CD14-positive monocyte (primary cell): ENCODE measurements around the gene CALR3. TPM values are rescaled to one million over a fixed set of nuclear protein-coding genes. Genes with fewer than 3 reads are reported as not detected.

Source experiments
- DNase-seq, 3 donors: peaks; one replicate each; pipeline ENCODE4 v3.0.0-alpha.2; 2011 to 2022
- H2AFZ ChIP-seq: 2 replicates; pipeline ENCODE4 v1.6.0; 2012; ENCODE audit warnings: mild to moderate bottlenecking, low read depth, low read length, inconsistent platforms; ENCODE audit not compliant: insufficient read depth, poor library complexity, severe bottlenecking
- H3K27ac ChIP-seq, 2 donors: 1 replicate in 1 of 2; 2 replicates in 1 of 2; pipeline ENCODE4 v1.5.1; 2012 to 2013; ENCODE audit warnings: low read length in 2 of 2, control low read depth in 1 of 2, inconsistent platforms in 1 of 2, low read depth in 1 of 2, mild to moderate bottlenecking in 1 of 2
- H3K27me3 ChIP-seq, 2 donors: one replicate each; pipeline versions ENCODE4 v1.6.0 to v1.6.1; 2011 to 2013; ENCODE audit warnings: low read length in 2 of 2; ENCODE audit not compliant: control insufficient read depth in 2 of 2, insufficient read depth in 2 of 2
- H3K36me3 ChIP-seq, 2 donors: replicated peaks in 1 of 2; 1 replicate in 1 of 2; 2 replicates in 1 of 2; pipeline versions ENCODE4 v1.5.1 to v1.6.1; 2012 to 2013; ENCODE audit warnings: low read length in 2 of 2, control low read depth in 1 of 2, inconsistent platforms in 1 of 2, mild to moderate bottlenecking in 1 of 2; ENCODE audit not compliant: insufficient read depth in 2 of 2, control insufficient read depth in 1 of 2
- H3K4me1 ChIP-seq, 2 donors: 1 replicate in 1 of 2; 2 replicates in 1 of 2; pipeline versions ENCODE4 v1.5.1 to v1.6.1; 2012 to 2013; ENCODE audit warnings: low read length in 2 of 2, control low read depth in 1 of 2, inconsistent platforms in 1 of 2, mild to moderate bottlenecking in 1 of 2, moderate library complexity in 1 of 2; ENCODE audit not compliant: insufficient read depth in 2 of 2, control insufficient read depth in 1 of 2
- H3K4me2 ChIP-seq: replicated peaks from 2 replicates; pipeline ENCODE3; 2012; ENCODE audit warnings: low read length, moderate library complexity, mild to moderate bottlenecking; ENCODE audit not compliant: poor library complexity, severe bottlenecking; ENCODE audit errors: extremely low read depth
- H3K4me3 ChIP-seq, 3 experiments: fragments of 200-600 bp in 1 of 3; sonication (generic) in 1 of 3; replicated peaks in 1 of 3; 1 replicate in 2 of 3; 2 replicates in 1 of 3; pipeline ENCODE4 v1.5.1; 2011 to 2013; ENCODE audit warnings: low read length in 3 of 3, mild to moderate bottlenecking in 3 of 3, control low read depth in 2 of 3, low read depth in 2 of 3, inconsistent platforms in 1 of 3, moderate library complexity in 1 of 3
- H3K79me2 ChIP-seq: 2 replicates; pipeline ENCODE4 v1.6.0; 2012; ENCODE audit warnings: mild to moderate bottlenecking, control low read depth, inconsistent platforms, low read length, moderate library complexity; ENCODE audit not compliant: insufficient read depth
- H3K9ac ChIP-seq: 2 replicates; pipeline ENCODE4 v1.6.0; 2017; ENCODE audit warnings: low read length, mild to moderate bottlenecking; ENCODE audit not compliant: insufficient read depth, poor library complexity, severe bottlenecking
- H3K9me3 ChIP-seq, 2 donors: replicated peaks in 1 of 2; 1 replicate in 1 of 2; 2 replicates in 1 of 2; pipeline versions ENCODE4 v1.5.1 to v1.6.1; 2012 to 2013; ENCODE audit warnings: low read length in 2 of 2, control low read depth in 1 of 2; ENCODE audit not compliant: control insufficient read depth in 1 of 2, insufficient read depth in 1 of 2
- H4K20me1 ChIP-seq: 2 replicates; pipeline ENCODE4 v1.6.0; 2012; ENCODE audit warnings: mild to moderate bottlenecking, low read length, control low read depth, moderate library complexity; ENCODE audit not compliant: insufficient read depth
- H3K27ac Mint-ChIP-seq, 7 donors: one replicate each; pipeline ENCODE4 v1.8.0; 2020; ENCODE audit warnings: mild to moderate bottlenecking in 7 of 7, mixed read lengths in 7 of 7, moderate library complexity in 6 of 7, inconsistent platforms in 2 of 7
- H3K27me3 Mint-ChIP-seq, 3 donors: one replicate each; pipeline ENCODE4 v1.8.0; 2021 to 2022; ENCODE audit warnings: low read depth in 3 of 3, mild to moderate bottlenecking in 3 of 3, mixed read lengths in 3 of 3, moderate library complexity in 3 of 3, inconsistent platforms in 1 of 3
- H3K36me3 Mint-ChIP-seq, 2 donors: one replicate each; pipeline ENCODE4 v1.8.0; 2020; ENCODE audit warnings: mixed read lengths in 2 of 2, inconsistent platforms in 1 of 2, mild to moderate bottlenecking in 1 of 2
- H3K4me1 Mint-ChIP-seq: one replicate; pipeline ENCODE4 v1.8.0; 2020; ENCODE audit warnings: mild to moderate bottlenecking, mixed read lengths
- H3K4me3 Mint-ChIP-seq, 2 donors: one replicate each; pipeline ENCODE4 v1.8.0; 2020; ENCODE audit warnings: mild to moderate bottlenecking in 2 of 2, mixed read lengths in 2 of 2, moderate library complexity in 1 of 2
- H3K9me3 Mint-ChIP-seq, 7 donors: one replicate each; pipeline ENCODE4 v1.8.0; 2020 to 2022; ENCODE audit warnings: mixed read lengths in 7 of 7, mild to moderate bottlenecking in 6 of 7, moderate library complexity in 6 of 7, inconsistent platforms in 2 of 7
- WGBS: methylation state at CpG from one replicate; pipeline ENCODE4 v1.1.5; 2013; ENCODE audit warnings: missing lambda C conversion rate; ENCODE audit not compliant: insufficient coverage; 5-methylcytosine and 5-hydroxymethylcytosine counted together
- intact Hi-C, 2 donors: fragments of 100-400 bp; cut with micrococcal nuclease; formaldehyde crosslinking; loops; one replicate each; pipeline versions ENCODE4 v1.15.0 to v1.15.1; 2023
- polyA plus RNA-seq, 3 donors: library from polyadenylated mRNA; depleted of rRNA in 1 of 3; unstranded in 2 of 3; stranded (reverse) in 1 of 3; fragments of 300-500 nt in 2 of 3; fragments of >200 nt in 1 of 3; fragmentation: Illumina TruSeq in 2 of 3; gene quantifications; 1 replicate in 2 of 3; 2 replicates in 1 of 3; pipeline ENCODE4 v1.2.3, GENCODE V29; 2012 to 2021
- TF ChIP-seq, protein P1 (sequence below): fragments of 200-600 bp; IDR thresholded peaks from one replicate; pipeline ENCODE4 v1.8.0; 2022; ENCODE audit warnings: antibody characterized with exemption, mild to moderate bottlenecking

The CALR3 gene
- polyA plus RNA-seq, 3 donors: not detected

DNA sequence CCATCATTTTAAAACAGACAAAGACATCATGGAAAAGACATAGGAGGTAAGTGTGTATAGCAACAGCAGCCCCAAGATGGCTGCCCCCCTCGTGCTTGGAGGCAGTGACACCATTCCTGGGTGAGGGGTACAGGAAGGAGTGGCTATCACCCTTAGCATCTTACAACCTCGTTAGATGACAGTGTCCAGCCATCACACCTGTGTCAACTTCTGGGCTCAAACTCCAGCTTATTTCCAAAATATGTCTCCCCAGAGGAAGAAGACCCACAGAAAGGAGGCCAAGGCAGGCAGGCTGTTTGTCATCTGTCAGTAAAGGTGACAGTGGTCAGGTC, 51.7 kb downstream of the CALR3 start:
- peak overlapping the region; percentile 61 to 64 for H3K4me3 Mint-ChIP-seq
- peaks cover 68% of the 10 kb centered on the region for H3K4me1 Mint-ChIP-seq
- Histone ChIP-seq H2AFZ (no peak overlapping the region), H3K27ac (peak overlapping the region; percentile 67 to 81), H3K9me3 (no peaks in the 10 kb centered on the region), H3K27me3 (no peaks in the 10 kb centered on the region), H4K20me1 (no peaks in the 10 kb centered on the region), H3K4me3 (peak overlapping the region in 1 of 3 experiments; percentile 38), H3K36me3 (peaks cover 13 to 28% of the 10 kb centered on the region in 2 donors), H3K9ac (peak overlapping the region; percentile 20), H3K4me1 (peaks cover 67 to 69% of the 10 kb centered on the region in 2 donors), H3K4me2 (peak overlapping the region; percentile 45), H3K79me2 (peaks cover 77% of the 10 kb centered on the region)
- no CpG with 5 or more reads among the region's 2 CpGs for WGBS
- no peak for DNase-seq
- intact Hi-C loops: loop anchor here in 1 of 2 donors (10.0 kb wide), 1 partner anchor 141 kb away; no protein-coding TSS in a partner anchor
- H3K27ac Mint-ChIP-seq: peak overlapping the region; percentile 94 to 99 (median 98)
- H3K9me3 Mint-ChIP-seq: peaks cover 0 to 6% (median 0%) of the 10 kb centered on the region in 7 donors
- peaks cover 20 to 27% of the 10 kb centered on the region in 2 donors for H3K36me3 Mint-ChIP-seq
- no peaks in the 10 kb centered on the region for H3K27me3 Mint-ChIP-seq
- TF ChIP-seq, protein P1, sequence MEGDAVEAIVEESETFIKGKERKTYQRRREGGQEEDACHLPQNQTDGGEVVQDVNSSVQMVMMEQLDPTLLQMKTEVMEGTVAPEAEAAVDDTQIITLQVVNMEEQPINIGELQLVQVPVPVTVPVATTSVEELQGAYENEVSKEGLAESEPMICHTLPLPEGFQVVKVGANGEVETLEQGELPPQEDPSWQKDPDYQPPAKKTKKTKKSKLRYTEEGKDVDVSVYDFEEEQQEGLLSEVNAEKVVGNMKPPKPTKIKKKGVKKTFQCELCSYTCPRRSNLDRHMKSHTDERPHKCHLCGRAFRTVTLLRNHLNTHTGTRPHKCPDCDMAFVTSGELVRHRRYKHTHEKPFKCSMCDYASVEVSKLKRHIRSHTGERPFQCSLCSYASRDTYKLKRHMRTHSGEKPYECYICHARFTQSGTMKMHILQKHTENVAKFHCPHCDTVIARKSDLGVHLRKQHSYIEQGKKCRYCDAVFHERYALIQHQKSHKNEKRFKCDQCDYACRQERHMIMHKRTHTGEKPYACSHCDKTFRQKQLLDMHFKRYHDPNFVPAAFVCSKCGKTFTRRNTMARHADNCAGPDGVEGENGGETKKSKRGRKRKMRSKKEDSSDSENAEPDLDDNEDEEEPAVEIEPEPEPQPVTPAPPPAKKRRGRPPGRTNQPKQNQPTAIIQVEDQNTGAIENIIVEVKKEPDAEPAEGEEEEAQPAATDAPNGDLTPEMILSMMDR: no peak

DNA sequence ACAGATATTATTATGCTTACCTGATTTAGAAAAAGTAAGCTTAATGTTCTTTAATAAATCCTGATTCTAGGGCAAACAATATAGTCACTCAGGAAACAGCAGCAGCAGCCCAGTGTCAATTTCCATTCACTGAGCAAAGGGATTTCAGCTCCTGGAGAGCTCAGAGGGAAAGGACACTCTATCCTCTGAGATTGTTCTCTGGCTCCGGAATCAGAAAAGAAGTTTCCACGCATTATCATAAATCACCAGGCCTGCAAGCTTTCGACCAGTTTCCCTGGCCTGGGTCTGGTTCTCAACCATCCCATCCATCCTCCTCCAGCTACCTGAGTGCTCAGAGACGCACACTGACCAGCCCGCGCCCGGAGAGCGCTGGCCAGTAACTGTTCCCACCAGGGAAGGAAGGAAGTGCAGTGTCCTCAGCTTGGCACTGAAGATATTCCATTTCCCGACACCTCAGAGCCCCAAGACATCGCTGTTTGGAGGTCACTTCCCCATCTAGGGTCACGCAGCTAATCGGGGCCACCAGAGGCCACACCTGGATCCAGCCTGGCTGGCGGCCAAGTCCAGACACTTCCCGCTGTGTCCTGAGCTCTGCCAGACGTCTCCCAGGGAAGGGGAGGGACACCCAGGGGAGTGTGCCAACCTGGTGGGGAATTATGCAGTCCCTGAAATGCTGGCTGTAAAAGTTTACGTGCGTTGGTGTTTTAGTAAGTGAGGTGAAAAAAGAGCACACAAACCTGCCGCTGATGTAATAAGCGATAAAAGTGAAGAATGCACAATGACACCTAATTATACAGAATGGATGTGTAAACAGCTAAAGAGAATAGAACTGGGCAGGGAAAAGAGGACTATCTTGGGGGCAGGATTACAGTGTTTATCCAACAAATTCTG, 53.3 kb downstream of the CALR3 start:
- Mint-ChIP-seq H3K27ac (peak overlapping the region; percentile 19 to 98 (median 69)), H3K27me3 (no peaks in the 10 kb centered on the region), H3K4me1 (peaks cover 52% of the 10 kb centered on the region), H3K9me3 (peaks cover 0 to 6% (median 0%) of the 10 kb centered on the region in 7 donors), H3K4me3 (peak overlapping the region in 1 of 2 donors; percentile 41), H3K36me3 (peaks cover 30 to 39% of the 10 kb centered on the region in 2 donors)
- no peak overlapping the region for H3K4me2 ChIP-seq
- intact Hi-C loops: loop anchor here in 1 of 2 donors (10.0 kb wide), 1 partner anchor 142 kb away; no protein-coding TSS in a partner anchor
- H3K9me3 ChIP-seq: no peaks in the 10 kb centered on the region
- H3K9ac ChIP-seq: no peak overlapping the region
- peak overlapping the region in 1 of 2 donors; percentile 81 for H3K27ac ChIP-seq
- no peaks in the 10 kb centered on the region for H4K20me1 ChIP-seq
- H3K4me1 ChIP-seq: peaks cover 51 to 53% of the 10 kb centered on the region in 2 donors
- peaks cover 14 to 43% of the 10 kb centered on the region in 2 donors for H3K36me3 ChIP-seq
- no peaks in the 10 kb centered on the region for H3K27me3 ChIP-seq
- no peak overlapping the region for H2AFZ ChIP-seq
- H3K4me3 ChIP-seq: no peak overlapping the region
- no peak for DNase-seq
- 73% methylated on average over 17 of the region's 19 CpGs for WGBS
- peaks cover 61% of the 10 kb centered on the region for H3K79me2 ChIP-seq
- TF ChIP-seq, protein P1: no peak
